HTR-8/SVneo (cell line): ENCODE measurements around the gene CHKB.
"Not testable (repeated sequence)": the region's sequence is repeated elsewhere in the genome, so short reads cannot be mapped to it uniquely, and the experiment has no call there.

ENCODE experiments used
- DNase-seq: peaks from one replicate; pipeline ENCODE4 v3.0.0; 2011; ENCODE audit warnings: low spot score, mixed read lengths; ENCODE audit not compliant: insufficient read length
- FAIRE-seq: peaks from 2 replicates; lab custom pipeline; 2011; peaks lifted over from hg19 to GRCh38; lab: Jason Lieb, UNC

Gene CHKB

DNA sequence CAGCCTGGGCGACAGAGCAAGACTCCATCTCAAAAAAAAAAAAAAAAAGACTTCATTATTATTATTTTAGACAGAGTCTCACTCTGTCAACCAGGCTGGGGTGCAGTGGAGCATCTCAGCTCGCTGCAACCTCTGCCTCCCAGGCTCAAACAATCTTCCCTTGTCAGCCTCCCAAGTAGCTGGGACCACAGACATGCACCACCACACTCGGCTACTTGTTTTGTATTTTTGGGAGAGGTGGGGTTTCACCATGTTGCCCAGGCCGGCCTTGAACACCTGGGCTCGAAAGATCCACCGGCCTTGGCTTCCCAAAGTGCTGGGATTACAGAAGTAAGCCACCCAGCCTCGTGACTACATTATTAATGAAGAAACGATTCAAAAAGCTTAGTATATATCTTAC is 47.5 kb downstream of the CHKB start:
- FAIRE-seq = no peak
- DNase-seq = no peak

GRCh38 chr22:50533856-50534711 is 48.6 kb downstream of the CHKB start:
- not testable (repeated sequence) for FAIRE-seq, DNase-seq

GRCh38 chr22:50532824-50533796 is 49.5 kb downstream of the CHKB start:
- DNase-seq (no peak), FAIRE-seq (no peak)

GRCh38 chr22:50531962-50532674 is 50.5 kb downstream of the CHKB start:
- DNase-seq (no peak), FAIRE-seq (no peak)

DNA sequence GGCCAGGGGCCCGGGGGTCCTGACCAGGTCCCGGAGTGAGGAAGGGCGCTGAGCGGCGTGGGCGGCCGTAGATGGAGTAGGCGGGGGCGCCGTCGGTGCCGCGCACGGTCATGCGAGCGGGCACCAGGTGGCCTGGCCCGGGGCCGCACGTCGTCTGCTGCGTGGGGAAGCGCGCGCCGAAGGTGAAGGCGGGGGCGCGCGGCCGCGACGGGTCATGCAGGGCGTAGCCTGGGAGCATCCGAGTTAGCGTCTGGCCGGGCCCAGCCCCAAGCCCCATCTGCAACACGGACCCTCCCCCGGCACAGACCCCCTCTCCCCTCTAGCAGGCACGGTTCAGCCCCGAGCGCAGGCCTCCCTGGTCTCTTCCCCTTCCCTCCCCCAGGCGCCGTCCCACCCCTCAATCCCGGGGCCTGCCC is 51.1 kb downstream of the CHKB start:
- DNase-seq (no peak), FAIRE-seq (no peak)

GRCh38 chr22:50530877-50531545 is 51.6 kb downstream of the CHKB start:
- FAIRE-seq (no peak), DNase-seq (no peak)

GRCh38 chr22:50530580-50530876 is 52.1 kb downstream of the CHKB start:
- no peak for FAIRE-seq
- DNase-seq = no peak

- no peak for FAIRE-seq
- no peak for DNase-seq
Measured at GRCh38 chr22:50529897-50530579, 52.6 kb downstream of the CHKB start, which contains the start of gene TYMP. Gene TYMP (minus strand): TSS chr22:50530012. CDS start chr22:50529709, 303 bp downstream.

DNA sequence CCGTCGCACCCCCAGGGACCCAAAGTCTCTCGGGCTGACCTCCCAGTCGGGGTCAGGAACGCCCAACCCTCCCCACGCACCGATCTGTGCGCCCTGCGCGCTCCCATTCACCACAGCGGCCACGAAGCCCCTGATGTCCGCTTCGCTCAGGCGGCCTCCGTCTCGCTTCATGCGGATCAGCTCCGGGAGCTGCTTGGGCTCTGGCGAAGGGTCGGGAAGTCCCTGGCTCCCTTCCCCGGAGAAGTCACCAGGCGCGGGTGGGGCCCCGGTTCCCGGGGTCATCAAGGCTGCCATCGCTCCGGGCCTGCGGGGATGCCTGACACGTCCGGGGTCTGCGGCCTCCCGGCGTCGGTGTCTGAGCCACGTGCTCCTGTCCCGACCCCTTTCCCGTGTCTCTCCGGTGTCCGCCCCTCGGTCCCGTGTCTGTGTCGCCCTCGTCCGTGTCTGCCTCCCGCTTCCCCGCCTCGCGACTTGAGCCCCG is 53.2 kb downstream of the CHKB start:
- DNase-seq (no peak), FAIRE-seq (no peak)
